Panc1 (cell line): ENCODE results near the gene LRMDA. TPM values are rescaled to one million over a fixed set of nuclear protein-coding genes. Genes with fewer than 3 reads are reported as not detected.

Experiments
- ATAC-seq: fragments of 200-7000 bp; cut with Tn5 transposase; 2 replicates; pipeline ENCODE4 v1.9.1; 2020; ENCODE audit warnings: mild to moderate bottlenecking, moderate library complexity
- BruUV-seq: library from RNA; stranded (reverse); fragments of 400-500 nt; replicated peaks from 2 replicates; lab custom pipeline; 2021; lab: Mats Ljungman, UMichigan
- CTCF ChIA-PET: fragments of 300-600 bp; sonication (Branson Sonifier 250); formaldehyde crosslinking; loops from one replicate; lab custom pipeline; 2022; ENCODE audit warnings: antibody characterized with exemption; lab: Charles Lee
- POLR2A ChIA-PET: fragments of 300-600 bp; sonication (Branson Sonifier 250); formaldehyde crosslinking; loops from one replicate; lab custom pipeline; 2022; ENCODE audit warnings: antibody characterized with exemption; lab: Charles Lee
- DNase-seq: peaks from one replicate; pipeline ENCODE4 v3.0.0-alpha.2; 2010; ENCODE audit warnings: low read depth, low spot score
- H3K27ac ChIP-seq: 2 replicates; pipeline ENCODE4 v1.5.1; 2011; ENCODE audit warnings: mild to moderate bottlenecking, low read length, inconsistent platforms
- H3K27me3 ChIP-seq: fragments of 200-500 bp; sonication (Bioruptor generic); 2 replicates; pipeline ENCODE4 v1.6.0; 2014; ENCODE audit warnings: low read length, inconsistent platforms; ENCODE audit not compliant: control insufficient read depth, insufficient read depth
- H3K36me3 ChIP-seq: fragments of 200-500 bp; sonication (Bioruptor generic); 2 replicates; pipeline ENCODE4 v1.5.1; 2014; ENCODE audit warnings: inconsistent platforms, mild to moderate bottlenecking, low read length, moderate library complexity; ENCODE audit not compliant: control insufficient read depth, insufficient read depth
- H3K4me1 ChIP-seq: 2 replicates; pipeline ENCODE4 v1.5.1; 2011; ENCODE audit warnings: inconsistent platforms, mild to moderate bottlenecking, low read length, moderate library complexity; ENCODE audit not compliant: control insufficient read depth, insufficient read depth
- H3K4me3 ChIP-seq, 2 experiments: 2 replicates each; pipeline ENCODE4 v1.5.1; 2011 to 2012; ENCODE audit warnings: low read depth in 2 of 2, low read length in 2 of 2, mild to moderate bottlenecking in 2 of 2, inconsistent platforms in 1 of 2, moderate library complexity in 1 of 2
- H3K9me3 ChIP-seq: fragments of 200-500 bp; sonication (Bioruptor generic); 2 replicates; pipeline ENCODE4 v1.5.1; 2014; ENCODE audit warnings: low read depth, mild to moderate bottlenecking, inconsistent platforms, low read length, moderate library complexity; ENCODE audit not compliant: control insufficient read depth, insufficient read depth
- POLR2AphosphoS5 ChIP-seq: IDR thresholded peaks from 2 replicates; pipeline ENCODE4 v1.6.1; 2012; ENCODE audit warnings: mild to moderate bottlenecking, low read depth, low read length, moderate library complexity
- SIN3A ChIP-seq: IDR thresholded peaks from 2 replicates; pipeline ENCODE4 v1.6.1; 2012; ENCODE audit warnings: low read depth, mild to moderate bottlenecking, low read length, moderate library complexity, borderline replicate concordance; ENCODE audit not compliant: insufficient read depth
- TCF7L2 ChIP-seq: IDR thresholded peaks from 2 replicates; pipeline ENCODE4 v1.6.1; 2011; ENCODE audit warnings: mild to moderate bottlenecking, low read depth, low read length, inconsistent platforms
- in situ Hi-C: cut with HindIII; loops from 2 replicates; pipeline ENCODE4 v1.10.0; 2016; ENCODE audit warnings: low sequenced_read_pairs, low pct_unique_long_range_greater_than_20kb
- intact Hi-C: fragments of 100-400 bp; cut with micrococcal nuclease; formaldehyde crosslinking; loops from one replicate; pipeline ENCODE4 v1.10.0; 2022; ENCODE audit not compliant: unreplicated experiment
- total RNA-seq: library from RNA; stranded (reverse); gene quantifications from one replicate; pipeline ENCODE4 v1.2.1, GENCODE V29; 2021; ENCODE audit not compliant: unreplicated experiment
- TF ChIP-seq, protein P1 (sequence below): fragments of 450-650 bp; IDR thresholded peaks from 2 replicates; pipeline ENCODE4 v1.5.1; 2017; ENCODE audit warnings: mild to moderate bottlenecking
- TF ChIP-seq, protein P2 (sequence below), 2 experiments: IDR thresholded peaks; 2 replicates each; pipeline ENCODE4 v1.6.1; 2011 to 2012; ENCODE audit warnings: low read depth in 2 of 2, control low read depth in 1 of 2, low read length in 1 of 2, mild to moderate bottlenecking in 1 of 2, moderate library complexity in 1 of 2; ENCODE audit not compliant: insufficient read depth in 1 of 2

LRMDA gene
- total RNA-seq, 1 experiment from 2014 or later, result 1.2 TPM

DNA sequence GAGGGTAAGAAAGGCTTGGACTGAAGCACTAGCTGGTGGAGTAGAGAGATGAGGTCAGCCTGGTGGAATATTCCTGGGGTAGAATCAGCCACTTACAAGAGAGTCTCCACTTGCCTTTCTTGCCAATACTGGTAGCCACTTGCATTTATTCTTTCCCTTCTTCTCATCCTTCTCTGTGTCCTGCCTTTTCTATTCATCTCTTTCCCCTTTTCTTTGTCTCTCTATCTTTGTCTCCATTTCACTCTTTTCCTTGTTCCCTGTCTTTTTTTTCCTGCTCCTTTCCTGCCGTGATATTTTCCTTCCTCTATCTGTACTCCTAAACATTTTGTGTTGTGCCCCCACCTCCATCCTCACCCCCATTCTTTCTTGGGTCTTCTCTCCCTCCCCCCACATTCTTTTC is 214.3 kb downstream of the LRMDA start:
- Histone ChIP-seq H3K27ac (no peak overlapping the region), H3K4me1 (no peaks in the 10 kb centered on the region), H3K36me3 (no peaks in the 10 kb centered on the region), H3K4me3 (no peak overlapping the region), H3K27me3 (peaks cover 15% of the 10 kb centered on the region), H3K9me3 (no peaks in the 10 kb centered on the region)
- BruUV-seq, result no TSS peak
- in situ Hi-C loops, result no loop called here
- TF ChIP-seq, protein P1, sequence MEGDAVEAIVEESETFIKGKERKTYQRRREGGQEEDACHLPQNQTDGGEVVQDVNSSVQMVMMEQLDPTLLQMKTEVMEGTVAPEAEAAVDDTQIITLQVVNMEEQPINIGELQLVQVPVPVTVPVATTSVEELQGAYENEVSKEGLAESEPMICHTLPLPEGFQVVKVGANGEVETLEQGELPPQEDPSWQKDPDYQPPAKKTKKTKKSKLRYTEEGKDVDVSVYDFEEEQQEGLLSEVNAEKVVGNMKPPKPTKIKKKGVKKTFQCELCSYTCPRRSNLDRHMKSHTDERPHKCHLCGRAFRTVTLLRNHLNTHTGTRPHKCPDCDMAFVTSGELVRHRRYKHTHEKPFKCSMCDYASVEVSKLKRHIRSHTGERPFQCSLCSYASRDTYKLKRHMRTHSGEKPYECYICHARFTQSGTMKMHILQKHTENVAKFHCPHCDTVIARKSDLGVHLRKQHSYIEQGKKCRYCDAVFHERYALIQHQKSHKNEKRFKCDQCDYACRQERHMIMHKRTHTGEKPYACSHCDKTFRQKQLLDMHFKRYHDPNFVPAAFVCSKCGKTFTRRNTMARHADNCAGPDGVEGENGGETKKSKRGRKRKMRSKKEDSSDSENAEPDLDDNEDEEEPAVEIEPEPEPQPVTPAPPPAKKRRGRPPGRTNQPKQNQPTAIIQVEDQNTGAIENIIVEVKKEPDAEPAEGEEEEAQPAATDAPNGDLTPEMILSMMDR, result no peak
- TF ChIP-seq SIN3A (no peak), POLR2AphosphoS5 (no peak), TCF7L2 (no peak)
- TF ChIP-seq, protein P2, sequence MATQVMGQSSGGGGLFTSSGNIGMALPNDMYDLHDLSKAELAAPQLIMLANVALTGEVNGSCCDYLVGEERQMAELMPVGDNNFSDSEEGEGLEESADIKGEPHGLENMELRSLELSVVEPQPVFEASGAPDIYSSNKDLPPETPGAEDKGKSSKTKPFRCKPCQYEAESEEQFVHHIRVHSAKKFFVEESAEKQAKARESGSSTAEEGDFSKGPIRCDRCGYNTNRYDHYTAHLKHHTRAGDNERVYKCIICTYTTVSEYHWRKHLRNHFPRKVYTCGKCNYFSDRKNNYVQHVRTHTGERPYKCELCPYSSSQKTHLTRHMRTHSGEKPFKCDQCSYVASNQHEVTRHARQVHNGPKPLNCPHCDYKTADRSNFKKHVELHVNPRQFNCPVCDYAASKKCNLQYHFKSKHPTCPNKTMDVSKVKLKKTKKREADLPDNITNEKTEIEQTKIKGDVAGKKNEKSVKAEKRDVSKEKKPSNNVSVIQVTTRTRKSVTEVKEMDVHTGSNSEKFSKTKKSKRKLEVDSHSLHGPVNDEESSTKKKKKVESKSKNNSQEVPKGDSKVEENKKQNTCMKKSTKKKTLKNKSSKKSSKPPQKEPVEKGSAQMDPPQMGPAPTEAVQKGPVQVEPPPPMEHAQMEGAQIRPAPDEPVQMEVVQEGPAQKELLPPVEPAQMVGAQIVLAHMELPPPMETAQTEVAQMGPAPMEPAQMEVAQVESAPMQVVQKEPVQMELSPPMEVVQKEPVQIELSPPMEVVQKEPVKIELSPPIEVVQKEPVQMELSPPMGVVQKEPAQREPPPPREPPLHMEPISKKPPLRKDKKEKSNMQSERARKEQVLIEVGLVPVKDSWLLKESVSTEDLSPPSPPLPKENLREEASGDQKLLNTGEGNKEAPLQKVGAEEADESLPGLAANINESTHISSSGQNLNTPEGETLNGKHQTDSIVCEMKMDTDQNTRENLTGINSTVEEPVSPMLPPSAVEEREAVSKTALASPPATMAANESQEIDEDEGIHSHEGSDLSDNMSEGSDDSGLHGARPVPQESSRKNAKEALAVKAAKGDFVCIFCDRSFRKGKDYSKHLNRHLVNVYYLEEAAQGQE (IDR thresholded peaks at IDR 0.05; ENCODE audit: insufficient read depth in 1 of 2, low read depth in 2 of 2, low read length in 1 of 2), result no peak
- ATAC-seq, result no peak
- intact Hi-C loops, result no loop called here
- CTCF ChIA-PET, result no interaction called here
- DNase-seq, result no peak
- POLR2A ChIA-PET, result no interaction called here

DNA sequence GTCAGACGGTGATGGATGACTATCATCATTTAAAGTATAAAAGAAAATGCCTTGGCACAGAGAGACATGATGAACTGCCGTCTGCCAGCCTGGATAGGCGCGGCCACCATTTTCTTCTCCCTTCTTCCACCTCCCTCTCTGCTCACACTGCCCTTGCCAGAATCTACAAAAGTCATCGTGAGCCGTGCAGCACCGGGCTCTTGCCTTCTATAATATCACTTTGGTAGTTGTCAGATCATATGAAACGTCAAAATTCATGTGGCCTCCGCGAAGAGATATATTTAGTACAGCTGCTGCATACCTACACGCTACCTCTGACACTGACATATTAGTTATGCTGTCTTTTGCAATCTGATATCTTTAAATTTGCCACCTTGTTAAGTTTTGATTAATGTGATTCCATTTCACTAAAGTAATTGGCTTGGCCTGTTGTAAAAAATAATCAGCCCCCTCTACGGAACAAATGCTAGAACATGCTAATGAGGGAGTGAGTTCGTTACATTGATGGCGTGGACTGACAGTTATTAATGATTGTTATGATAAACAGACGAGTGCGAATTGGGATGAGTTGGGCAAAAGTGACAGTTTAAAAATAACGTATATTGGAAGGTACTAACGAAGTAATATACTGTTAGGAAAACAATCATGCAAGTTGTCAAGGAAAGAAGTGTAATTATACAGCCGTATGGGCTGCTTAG is 214.9 kb downstream of the LRMDA start:
- POLR2A ChIA-PET, result interaction anchor here (0.6 kb wide), 1 partner anchor 381 kb away, joined by 3 read pairs; no protein-coding TSS in a partner anchor
- no TSS peak for BruUV-seq
- intact Hi-C loops, result no loop called here
- H3K27me3 ChIP-seq, result peaks cover 11% of the 10 kb centered on the region; the same call in 1 of the 2 replicates
- no peak overlapping the region for H3K4me3 ChIP-seq
- DNase-seq (no peak), ATAC-seq (no peak)
- in situ Hi-C loops, result no loop called here
- no peak overlapping the region for H3K27ac ChIP-seq
- TF ChIP-seq, protein P1, result no peak
- no peak for TF ChIP-seq POLR2AphosphoS5
- TF ChIP-seq, protein P2 (IDR thresholded peaks at IDR 0.05; ENCODE audit: insufficient read depth in 1 of 2, low read depth in 2 of 2, low read length in 1 of 2), result no peak
- TF ChIP-seq TCF7L2, result no peak
- TF ChIP-seq SIN3A, result no peak
- H3K4me1 ChIP-seq, result no peaks in the 10 kb centered on the region
- CTCF ChIA-PET, result no interaction called here
- H3K9me3 ChIP-seq, result no peaks in the 10 kb centered on the region
- no peaks in the 10 kb centered on the region for H3K36me3 ChIP-seq
